Tibial nerve (tissue), 4 donors: ENCODE data around the gene KLHL35. TPM values are rescaled to one million over a fixed set of nuclear protein-coding genes. Genes with fewer than 3 reads are reported as not detected.
A peak's percentile ranks its signal among the peaks of the same experiment; 100 is the strongest.

Experiments
- DNase-seq, 2 donors: peaks; one replicate each; pipeline ENCODE4 v3.0.0-alpha.2; 2019; ENCODE audit warnings: low spot score in 2 of 2
- H3K27ac ChIP-seq, 4 donors: fragments of 200-600 bp; sonication (generic) in 3 of 4; one replicate each; pipeline ENCODE4 v1.5.1; 2017 to 2019; ENCODE audit warnings: mild to moderate bottlenecking in 1 of 4
- H3K27me3 ChIP-seq, 2 donors: fragments of 200-600 bp; sonication (generic) in 1 of 2; one replicate each; pipeline versions ENCODE4 v1.5.1 to v1.6.0; 2017 to 2019
- H3K36me3 ChIP-seq, 3 donors: fragments of 200-600 bp; sonication (generic); one replicate each; pipeline ENCODE4 v1.5.1; 2018 to 2019
- H3K4me1 ChIP-seq, 4 donors: fragments of 200-600 bp; sonication (generic) in 3 of 4; one replicate each; pipeline ENCODE4 v1.5.1; 2017 to 2019
- H3K4me3 ChIP-seq, 4 donors: fragments of 200-600 bp; sonication (generic) in 3 of 4; one replicate each; pipeline ENCODE4 v1.5.1; 2017 to 2019; ENCODE audit warnings: mild to moderate bottlenecking in 1 of 4, moderate library complexity in 1 of 4
- H3K9me3 ChIP-seq, 4 donors: fragments of 200-600 bp; sonication (generic) in 3 of 4; one replicate each; pipeline ENCODE4 v1.5.1; 2017 to 2019
- EP300 ChIP-seq, 2 donors: sonication (generic); formaldehyde crosslinking; IDR thresholded peaks; one replicate each; pipeline ENCODE4 v1.6.1; 2017; ENCODE audit warnings: antibody characterized with exemption in 2 of 2, mild to moderate bottlenecking in 1 of 2
- POLR2A ChIP-seq, 2 donors: fragments of 450-650 bp; IDR thresholded peaks; one replicate each; pipeline ENCODE4 v1.6.1; 2017; ENCODE audit warnings: antibody characterized with exemption in 2 of 2, mild to moderate bottlenecking in 2 of 2, moderate library complexity in 2 of 2
- WGBS, 2 donors: methylation state at CpG; one replicate each; pipeline ENCODE4 v1.1.5; 2018; 5-methylcytosine and 5-hydroxymethylcytosine counted together
- total RNA-seq, 4 donors: library from RNA; depleted of rRNA; stranded (reverse); fragments of >200 nt; gene quantifications; one replicate each; pipeline ENCODE4 v1.1.0, GENCODE V29; 2016
- TF ChIP-seq, protein P1 (sequence below), 5 experiments: fragments of 200-600 bp in 3 of 5; fragments of 450-650 bp in 2 of 5; sonication (generic) in 3 of 5; IDR thresholded peaks; one replicate each; pipeline ENCODE4 v1.5.1; 2016 to 2019; ENCODE audit warnings: antibody characterized with exemption in 5 of 5, mild to moderate bottlenecking in 3 of 5, moderate library complexity in 2 of 5

Gene KLHL35
- total RNA-seq, 4 donors from 2014 or later: 3.0 to 11.1 (median 6.6) TPM

DNA sequence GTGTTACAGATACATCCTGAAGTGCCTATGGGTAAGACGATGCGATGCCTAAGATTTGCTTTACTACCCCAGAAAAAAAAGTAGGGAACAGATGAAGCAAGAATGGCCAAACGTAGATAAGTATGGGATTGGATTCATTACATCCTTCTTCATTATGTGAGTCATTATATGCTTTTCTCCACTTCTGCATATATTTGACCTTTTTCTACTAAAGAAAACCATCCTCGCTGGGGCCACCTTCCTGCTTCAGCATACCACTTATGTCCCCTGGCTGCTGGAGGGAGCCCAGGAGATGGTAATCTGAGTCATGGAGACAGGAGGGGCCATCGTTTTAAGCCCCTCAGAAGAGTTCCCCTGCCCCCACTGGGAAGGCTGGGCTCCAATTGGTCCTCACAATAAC, 14.4 kb upstream of the KLHL35 start:
- Histone ChIP-seq H3K9me3 (no peaks in the 10 kb centered on the region), H3K4me1 (peaks cover 0 to 3% (median 0%) of the 10 kb centered on the region in 4 donors), H3K27ac (no peak overlapping the region), H3K4me3 (no peak overlapping the region), H3K36me3 (peaks cover 0 to 34% (median 0%) of the 10 kb centered on the region in 3 donors), H3K27me3 (no peaks in the 10 kb centered on the region)
- 68 to 72% methylated on average over 5 of the region's 5 CpGs for WGBS, 2 donors
- TF ChIP-seq, protein P1, sequence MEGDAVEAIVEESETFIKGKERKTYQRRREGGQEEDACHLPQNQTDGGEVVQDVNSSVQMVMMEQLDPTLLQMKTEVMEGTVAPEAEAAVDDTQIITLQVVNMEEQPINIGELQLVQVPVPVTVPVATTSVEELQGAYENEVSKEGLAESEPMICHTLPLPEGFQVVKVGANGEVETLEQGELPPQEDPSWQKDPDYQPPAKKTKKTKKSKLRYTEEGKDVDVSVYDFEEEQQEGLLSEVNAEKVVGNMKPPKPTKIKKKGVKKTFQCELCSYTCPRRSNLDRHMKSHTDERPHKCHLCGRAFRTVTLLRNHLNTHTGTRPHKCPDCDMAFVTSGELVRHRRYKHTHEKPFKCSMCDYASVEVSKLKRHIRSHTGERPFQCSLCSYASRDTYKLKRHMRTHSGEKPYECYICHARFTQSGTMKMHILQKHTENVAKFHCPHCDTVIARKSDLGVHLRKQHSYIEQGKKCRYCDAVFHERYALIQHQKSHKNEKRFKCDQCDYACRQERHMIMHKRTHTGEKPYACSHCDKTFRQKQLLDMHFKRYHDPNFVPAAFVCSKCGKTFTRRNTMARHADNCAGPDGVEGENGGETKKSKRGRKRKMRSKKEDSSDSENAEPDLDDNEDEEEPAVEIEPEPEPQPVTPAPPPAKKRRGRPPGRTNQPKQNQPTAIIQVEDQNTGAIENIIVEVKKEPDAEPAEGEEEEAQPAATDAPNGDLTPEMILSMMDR (IDR thresholded peaks at IDR 0.05): no peak
- TF ChIP-seq POLR2A (IDR thresholded peaks at IDR 0.05) (no peak), EP300 (IDR thresholded peaks at IDR 0.05) (no peak)
- no peak for DNase-seq

DNA sequence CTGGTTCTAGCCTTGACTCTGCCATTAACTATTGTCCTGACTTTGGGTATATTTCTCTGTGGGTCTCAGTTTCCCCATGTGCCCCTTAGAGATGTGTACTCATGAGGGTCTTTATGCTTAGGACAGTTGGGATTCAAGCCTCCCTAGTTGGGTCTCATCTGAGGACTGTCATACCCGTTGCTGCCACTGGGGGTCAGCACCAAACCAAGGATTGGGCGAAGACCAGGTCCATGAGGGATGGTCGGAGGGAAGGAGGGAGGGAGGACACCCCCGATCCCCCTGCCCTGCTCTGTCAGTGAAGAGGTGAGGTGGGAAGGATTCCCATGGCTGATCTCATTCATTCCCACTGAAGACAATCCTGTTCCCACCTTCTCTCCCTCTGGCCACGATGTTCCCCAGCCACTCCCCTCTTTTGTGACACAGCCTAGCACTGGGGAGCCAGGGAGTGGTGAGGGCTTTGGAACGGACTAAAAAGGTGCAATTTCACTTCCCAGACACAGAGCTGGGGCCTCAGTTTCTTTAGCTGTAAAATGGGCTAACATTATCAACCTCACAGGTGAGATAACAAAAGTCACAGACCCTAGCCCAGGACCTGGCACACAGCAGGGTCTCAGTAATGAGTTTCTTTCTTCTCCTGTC, 12.4 kb upstream of the KLHL35 start:
- Histone ChIP-seq H3K27ac (no peak overlapping the region), H3K9me3 (no peaks in the 10 kb centered on the region), H3K27me3 (no peaks in the 10 kb centered on the region), H3K36me3 (peaks cover 0 to 49% (median 0%) of the 10 kb centered on the region in 3 donors), H3K4me3 (no peak overlapping the region), H3K4me1 (peaks cover 0 to 3% (median 0%) of the 10 kb centered on the region in 4 donors)
- DNase-seq: peak; percentile 70 to 91
- 7 to 8% methylated on average over 5 to 6 of the region's 6 CpGs for WGBS, 2 donors
- TF ChIP-seq EP300 (IDR thresholded peaks at IDR 0.05) (peak in 1 of 2 donors; percentile 40), POLR2A (IDR thresholded peaks at IDR 0.05) (no peak)
- TF ChIP-seq, protein P1 (IDR thresholded peaks at IDR 0.05): peak; percentile 89 to 99 (median 96)

DNA sequence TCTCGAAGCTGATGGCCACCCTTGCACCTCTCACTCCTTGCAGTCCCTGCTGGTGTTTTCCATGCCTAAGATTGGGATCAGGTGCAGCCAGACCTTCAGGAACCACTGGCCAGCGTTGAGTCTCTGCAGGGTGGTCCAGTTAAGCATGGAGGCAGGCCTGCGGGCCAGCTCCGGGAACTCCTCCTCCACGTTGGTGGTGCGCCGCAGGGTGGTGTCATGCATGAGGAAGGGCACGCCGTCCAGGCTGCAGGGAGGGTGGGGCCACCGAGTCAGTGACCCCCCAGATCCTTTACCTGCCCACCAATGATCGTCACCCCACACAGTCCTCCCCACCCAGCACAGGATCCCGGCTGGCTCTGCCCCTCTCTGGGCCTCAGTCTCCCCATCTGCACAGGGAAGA, 10.0 kb upstream of the KLHL35 start:
- H3K36me3 ChIP-seq: peaks cover 0 to 59% (median 0%) of the 10 kb centered on the region in 3 donors
- H3K27me3 ChIP-seq: no peaks in the 10 kb centered on the region
- 76 to 86% methylated on average over 12 of the region's 12 CpGs for WGBS, 2 donors
- H3K27ac ChIP-seq: no peak overlapping the region
- TF ChIP-seq, protein P1 (IDR thresholded peaks at IDR 0.05): no peak
- TF ChIP-seq EP300 (IDR thresholded peaks at IDR 0.05) (no peak), POLR2A (IDR thresholded peaks at IDR 0.05) (no peak)
- H3K4me1 ChIP-seq: peaks cover 0 to 3% (median 0%) of the 10 kb centered on the region in 4 donors
- no peaks in the 10 kb centered on the region for H3K9me3 ChIP-seq
- DNase-seq: no peak
- H3K4me3 ChIP-seq: no peak overlapping the region

DNA sequence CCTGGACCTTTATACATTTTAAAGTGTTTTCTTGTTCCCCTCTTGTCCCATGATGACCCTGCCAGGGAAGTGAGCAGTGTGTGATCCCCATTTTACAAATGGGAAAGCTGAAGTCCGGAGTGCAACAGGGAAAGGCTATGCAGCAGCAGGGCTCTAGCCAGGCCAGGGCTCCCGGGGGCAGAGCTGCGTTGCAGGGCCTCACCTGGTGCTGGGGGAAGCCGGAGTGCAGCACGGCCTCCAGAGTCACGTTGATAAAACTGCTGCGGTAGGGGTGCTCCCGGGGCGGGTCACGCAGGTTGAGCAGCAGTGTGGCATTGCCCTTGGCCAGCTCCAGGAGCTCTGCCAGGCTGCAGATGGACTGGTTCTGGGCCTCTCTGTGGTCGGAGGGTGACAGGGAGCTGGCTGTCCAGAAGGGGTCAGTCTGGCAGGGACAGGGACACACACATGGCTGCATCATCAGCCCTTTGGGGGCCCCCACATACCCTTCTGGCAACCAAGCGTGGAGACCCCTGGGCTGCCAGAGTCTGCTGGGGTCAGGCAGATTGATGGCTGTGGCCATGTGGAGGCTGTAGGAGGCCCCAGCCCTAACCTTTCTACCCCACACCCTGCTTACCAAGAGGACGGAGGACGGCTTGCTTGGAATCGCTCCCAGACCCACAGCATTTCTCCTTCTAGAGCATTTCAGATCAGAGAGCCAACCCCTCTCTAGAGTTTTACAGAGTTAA, 9.3 kb upstream of the KLHL35 start:
- TF ChIP-seq, protein P1 (IDR thresholded peaks at IDR 0.05): no peak
- no peak for TF ChIP-seq EP300 (IDR thresholded peaks at IDR 0.05)
- no peak for TF ChIP-seq POLR2A (IDR thresholded peaks at IDR 0.05)
- Histone ChIP-seq H3K27me3 (no peaks in the 10 kb centered on the region), H3K36me3 (peaks cover 0 to 54% (median 0%) of the 10 kb centered on the region in 3 donors), H3K4me1 (peaks cover 0 to 3% (median 0%) of the 10 kb centered on the region in 4 donors), H3K9me3 (no peaks in the 10 kb centered on the region), H3K27ac (no peak overlapping the region), H3K4me3 (no peak overlapping the region)
- WGBS, 2 donors: 74 to 78% methylated on average over 14 to 15 of the region's 15 CpGs
- no peak for DNase-seq

DNA sequence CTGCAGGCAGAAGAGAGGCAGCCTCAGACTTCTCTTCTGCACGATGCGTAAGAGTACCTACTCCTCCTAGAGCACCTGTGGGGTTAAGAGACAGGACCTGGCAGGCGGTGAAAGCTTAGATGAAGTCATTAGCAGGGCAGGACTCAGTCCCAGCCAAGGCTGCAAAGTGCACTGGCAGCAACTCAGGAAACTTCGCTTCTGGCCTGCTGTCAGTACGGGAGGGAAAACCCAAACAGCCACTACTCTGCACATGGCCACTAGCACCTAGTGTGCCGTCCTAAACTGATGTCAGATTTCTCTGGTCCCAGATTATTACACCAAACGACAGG, 8.8 kb upstream of the KLHL35 start:
- no peaks in the 10 kb centered on the region for H3K9me3 ChIP-seq
- peaks cover 0 to 3% (median 0%) of the 10 kb centered on the region in 4 donors for H3K4me1 ChIP-seq
- H3K4me3 ChIP-seq: no peak overlapping the region
- 69 to 70% methylated on average over 7 of the region's 7 CpGs for whole genome bisulfite sequencing, 2 donors
- DNase-seq: no peak
- peaks cover 0 to 56% (median 0%) of the 10 kb centered on the region in 3 donors for H3K36me3 ChIP-seq
- TF ChIP-seq POLR2A (IDR thresholded peaks at IDR 0.05): no peak
- TF ChIP-seq, protein P1 (IDR thresholded peaks at IDR 0.05): no peak
- no peak for TF ChIP-seq EP300 (IDR thresholded peaks at IDR 0.05)
- no peaks in the 10 kb centered on the region for H3K27me3 ChIP-seq
- H3K27ac ChIP-seq: no peak overlapping the region
